SK-N-MC (cell line): ENCODE data around the gene ISLR2.
"Not testable (repeated sequence)": the region's sequence is repeated elsewhere in the genome, so short reads cannot be mapped to it uniquely, and the experiment has no call there.

Experiments used
- DNase-seq: peaks from one replicate; pipeline ENCODE4 v3.0.0-alpha.2; 2011; ENCODE audit warnings: low read depth, low spot score
- H3K27ac ChIP-seq: fragments of 200-600 bp; sonication (generic); 2 replicates; pipeline ENCODE4 v1.5.1; 2016; ENCODE audit warnings: mixed run types
- H3K36me3 ChIP-seq: fragments of 200-600 bp; sonication (generic); 2 replicates; pipeline ENCODE4 v1.6.1; 2017; ENCODE audit warnings: antibody characterized with exemption, low read length, mixed read lengths; ENCODE audit not compliant: insufficient read depth
- H3K4me3 ChIP-seq: fragments of 200-600 bp; sonication (generic); 2 replicates; pipeline ENCODE4 v1.5.1; 2016
- H3K9ac ChIP-seq: fragments of 200-600 bp; sonication (generic); 2 replicates; pipeline ENCODE4 v1.8.0; 2017; ENCODE audit warnings: mixed run types, mixed read lengths; ENCODE audit not compliant: insufficient read length
- H3K9me3 ChIP-seq: fragments of 200-600 bp; sonication (generic); 2 replicates; pipeline ENCODE4 v1.6.1; 2017; ENCODE audit warnings: low read depth, mild to moderate bottlenecking, antibody characterized with exemption, low read length, moderate library complexity, mixed read lengths
- EZH2 ChIP-seq: fragments of 200-600 bp; sonication (generic); IDR thresholded peaks from one replicate; pipeline ENCODE4 v1.6.1; 2017; ENCODE audit warnings: antibody characterized with exemption
- FOXP2 ChIP-seq: optimal IDR thresholded peaks from 2 replicates; pipeline ENCODE3; 2011; ENCODE audit warnings: mild to moderate bottlenecking, moderate library complexity; ENCODE audit not compliant: insufficient read depth; ENCODE audit errors: extremely low read length, control extremely low read depth
- POLR2AphosphoS5 ChIP-seq: IDR thresholded peaks from 2 replicates; pipeline ENCODE4 v1.6.1; 2012; ENCODE audit warnings: mild to moderate bottlenecking, low read depth, low read length, borderline replicate concordance

Gene ISLR2, protein sequence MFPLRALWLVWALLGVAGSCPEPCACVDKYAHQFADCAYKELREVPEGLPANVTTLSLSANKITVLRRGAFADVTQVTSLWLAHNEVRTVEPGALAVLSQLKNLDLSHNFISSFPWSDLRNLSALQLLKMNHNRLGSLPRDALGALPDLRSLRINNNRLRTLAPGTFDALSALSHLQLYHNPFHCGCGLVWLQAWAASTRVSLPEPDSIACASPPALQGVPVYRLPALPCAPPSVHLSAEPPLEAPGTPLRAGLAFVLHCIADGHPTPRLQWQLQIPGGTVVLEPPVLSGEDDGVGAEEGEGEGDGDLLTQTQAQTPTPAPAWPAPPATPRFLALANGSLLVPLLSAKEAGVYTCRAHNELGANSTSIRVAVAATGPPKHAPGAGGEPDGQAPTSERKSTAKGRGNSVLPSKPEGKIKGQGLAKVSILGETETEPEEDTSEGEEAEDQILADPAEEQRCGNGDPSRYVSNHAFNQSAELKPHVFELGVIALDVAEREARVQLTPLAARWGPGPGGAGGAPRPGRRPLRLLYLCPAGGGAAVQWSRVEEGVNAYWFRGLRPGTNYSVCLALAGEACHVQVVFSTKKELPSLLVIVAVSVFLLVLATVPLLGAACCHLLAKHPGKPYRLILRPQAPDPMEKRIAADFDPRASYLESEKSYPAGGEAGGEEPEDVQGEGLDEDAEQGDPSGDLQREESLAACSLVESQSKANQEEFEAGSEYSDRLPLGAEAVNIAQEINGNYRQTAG

DNA sequence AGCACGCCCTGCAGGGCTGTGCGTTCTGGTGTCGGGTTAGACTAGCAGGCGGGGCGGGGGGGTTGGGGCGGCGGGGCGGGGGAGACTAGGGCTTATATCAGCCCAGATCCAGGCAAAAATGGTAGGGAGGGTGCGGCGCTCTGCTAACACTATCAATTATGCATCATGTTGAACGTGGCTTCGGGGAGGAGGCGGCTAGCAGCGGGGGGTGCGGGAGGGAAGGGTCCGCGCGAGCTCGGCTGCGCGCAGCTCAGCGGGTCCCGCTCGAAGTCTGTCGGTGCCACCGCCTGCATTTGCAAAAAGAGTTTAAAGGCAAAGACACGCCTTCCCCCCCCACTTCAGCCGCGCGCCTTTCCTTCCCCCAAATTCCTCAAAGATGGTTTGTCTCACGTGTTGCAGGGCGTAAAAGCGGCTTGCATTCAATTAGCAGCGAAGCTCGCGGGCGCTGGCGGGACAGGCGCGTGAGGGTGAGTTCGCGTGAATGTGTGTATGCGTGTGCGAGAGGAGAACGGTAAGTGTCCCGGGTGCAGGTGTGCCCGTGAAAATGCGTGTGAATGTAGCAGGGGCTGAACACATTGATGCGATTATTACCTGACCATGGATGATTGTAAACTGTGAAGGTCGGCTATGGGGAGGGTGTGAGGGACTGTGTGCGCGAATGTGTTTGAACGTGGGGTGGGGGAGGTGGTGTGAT lies at the start of gene ISLR2:
Gene ISLR2 (plus strand): TSS at position 432 of the 694 bp plus-strand sequence. CDS start 2,169 bp downstream, outside the sequence.
- TF ChIP-seq EZH2 (no peak), POLR2AphosphoS5 (no peak), FOXP2 (no peak)
- no peaks in the 10 kb centered on the region for H3K36me3 ChIP-seq
- DNase-seq, result no peak
- no peaks in the 10 kb centered on the region for H3K9me3 ChIP-seq
- H3K27ac ChIP-seq, result no peak within 1 kb of the TSS
- no peak within 1 kb of the TSS for H3K9ac ChIP-seq
- H3K4me3 ChIP-seq, result peak within 1 kb of the TSS; percentile 63

DNA sequence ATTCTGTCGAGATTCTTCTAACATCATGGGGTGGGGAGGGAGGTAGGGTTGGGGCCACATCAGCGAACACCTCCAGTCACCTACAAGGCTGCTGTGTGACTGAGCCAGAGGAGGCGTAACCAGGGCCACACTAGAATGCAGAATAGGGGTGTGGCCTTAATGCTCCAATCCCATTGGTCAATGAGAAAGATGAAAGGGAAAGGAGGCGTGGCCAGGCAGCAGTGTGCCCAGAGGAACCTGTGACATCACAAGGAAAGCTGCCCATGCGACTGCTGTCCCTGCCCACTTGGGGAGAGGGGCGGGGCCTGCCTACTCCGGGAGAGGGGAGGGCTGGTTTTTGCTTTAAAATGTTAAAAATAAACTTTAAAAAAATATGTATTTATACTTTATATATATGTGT lies 47.9 kb upstream of the ISLR2 start, which contains the start of gene GOLGA6A:
Gene GOLGA6A (minus strand): TSS at position 101 of the 400 bp plus-strand sequence. CDS start 41 bp downstream, at position 60.
- not testable (repeated sequence) for H3K9me3 ChIP-seq, H3K9ac ChIP-seq, H3K36me3 ChIP-seq, H3K4me3 ChIP-seq, H3K27ac ChIP-seq, DNase-seq

DNA sequence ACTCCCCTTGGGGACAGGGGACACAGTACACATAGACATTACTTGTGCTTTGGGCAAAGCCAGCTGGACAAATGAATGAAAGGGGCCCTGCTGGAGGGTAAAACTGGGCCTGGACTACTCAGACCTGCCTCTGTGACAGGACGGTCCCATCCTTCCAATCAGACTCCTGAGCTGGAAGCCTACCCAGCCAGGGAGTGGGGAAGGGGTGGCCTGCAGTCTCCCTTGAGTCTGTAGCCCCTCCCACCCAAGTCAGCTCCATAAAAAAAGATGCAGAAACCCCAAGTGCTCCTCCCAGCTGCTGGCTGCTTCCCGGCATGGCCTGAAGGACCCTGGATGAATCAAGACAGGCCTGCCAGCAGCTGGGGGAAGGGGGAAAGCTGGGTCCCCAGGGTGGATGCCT lies 35.8 kb upstream of the ISLR2 start:
- H3K9me3 ChIP-seq, H3K4me3 ChIP-seq, DNase-seq, H3K9ac ChIP-seq, H3K27ac ChIP-seq, H3K36me3 ChIP-seq: not testable (repeated sequence)

DNA sequence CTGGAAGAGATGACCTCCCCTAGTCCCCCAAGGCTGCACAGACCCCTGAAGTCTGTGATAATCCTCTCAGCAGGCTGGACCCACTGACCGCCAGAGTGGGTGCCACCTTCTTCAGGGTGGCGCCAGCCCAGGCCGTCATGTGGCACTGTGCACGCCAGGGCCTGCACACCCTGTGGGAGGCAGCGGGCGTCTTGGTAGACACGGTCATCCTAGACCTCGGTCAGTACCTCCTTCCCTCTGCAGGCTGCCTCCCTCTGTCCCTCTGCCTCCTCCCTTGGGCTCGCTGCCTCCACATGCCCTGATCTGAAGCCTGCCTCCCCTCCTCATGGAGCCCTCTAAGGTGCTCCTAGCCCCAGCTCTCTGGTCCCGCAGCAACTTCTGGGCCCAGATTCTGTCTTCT lies 34.8 kb upstream of the ISLR2 start:
- DNase-seq, H3K9me3 ChIP-seq, H3K9ac ChIP-seq, H3K36me3 ChIP-seq, H3K27ac ChIP-seq, H3K4me3 ChIP-seq: not testable (repeated sequence)

DNA sequence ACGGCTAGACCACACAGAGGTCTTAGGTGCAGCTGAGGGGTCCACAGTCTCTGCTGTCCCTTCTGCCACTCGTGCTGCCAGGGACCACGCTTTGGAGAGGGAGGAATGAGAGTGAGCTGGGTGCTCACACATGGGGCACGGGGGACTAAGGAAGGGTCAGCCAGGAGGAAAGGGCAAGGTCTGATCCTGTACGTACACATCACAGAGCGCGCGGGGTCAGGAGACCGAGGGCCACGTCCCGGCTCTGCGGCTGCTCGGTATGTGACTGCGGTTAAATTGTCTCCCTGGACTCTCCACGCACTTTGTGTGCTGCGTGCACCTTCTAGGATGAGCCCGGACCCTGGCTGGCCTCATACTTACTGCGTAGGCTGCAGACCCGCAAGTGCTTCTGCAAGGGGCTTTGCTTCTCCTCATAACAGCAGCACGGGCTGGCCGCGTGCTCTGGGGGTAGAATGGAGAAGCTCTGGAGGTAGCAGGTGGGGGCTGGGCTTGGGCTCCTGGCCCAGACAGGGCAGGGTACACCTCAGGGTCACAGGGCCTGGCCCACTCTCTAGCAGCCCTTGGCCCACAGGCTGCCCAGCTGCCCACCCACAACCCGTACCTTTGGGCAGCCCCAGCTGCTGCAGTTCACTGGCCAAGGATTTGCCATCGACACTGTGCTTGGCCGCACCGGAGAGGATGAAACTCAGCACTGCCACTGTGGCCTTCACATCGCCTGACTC lies 33.5 kb upstream of the ISLR2 start:
- H3K9me3 ChIP-seq, DNase-seq, H3K9ac ChIP-seq, H3K36me3 ChIP-seq, H3K27ac ChIP-seq, H3K4me3 ChIP-seq: not testable (repeated sequence)

DNA sequence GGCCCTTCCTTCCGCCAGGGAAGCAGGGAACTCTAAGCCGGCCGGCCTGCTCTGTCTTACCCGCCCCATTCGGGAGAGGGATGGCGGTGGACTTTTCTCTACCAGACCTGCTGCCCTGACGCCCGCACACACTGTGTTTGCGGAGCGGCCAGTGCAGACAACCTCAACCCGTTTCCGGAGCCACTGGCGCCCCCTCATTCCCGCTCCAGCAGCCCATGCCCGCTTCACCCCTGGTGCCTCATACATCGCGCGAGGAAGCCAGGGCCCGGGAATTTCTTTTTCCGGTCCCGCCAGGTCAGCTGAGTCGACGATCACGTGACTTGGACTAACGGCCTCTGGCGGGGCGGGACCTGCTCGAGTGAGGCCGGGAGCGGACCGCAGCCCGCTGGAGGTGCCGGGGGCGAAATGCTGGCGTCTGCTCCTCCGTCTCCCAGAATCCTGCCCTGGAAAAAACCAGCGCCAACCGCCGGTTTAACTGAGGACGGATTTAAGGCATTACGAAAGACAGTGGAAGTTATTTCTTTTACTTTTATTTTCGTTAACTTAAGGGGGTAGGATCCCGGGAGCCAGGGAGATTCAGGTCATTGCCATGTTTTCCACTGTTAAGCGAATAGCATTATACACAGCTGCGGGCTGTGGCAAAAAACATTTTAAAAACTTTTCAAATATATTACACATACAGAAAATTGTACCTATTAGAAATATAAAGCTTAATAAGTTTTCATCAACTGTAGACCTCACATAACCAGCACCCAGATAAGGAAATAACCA lies 30.2 kb upstream of the ISLR2 start:
- DNase-seq, H3K9me3 ChIP-seq, H3K27ac ChIP-seq, H3K4me3 ChIP-seq, H3K36me3 ChIP-seq, H3K9ac ChIP-seq: not testable (repeated sequence)

DNA sequence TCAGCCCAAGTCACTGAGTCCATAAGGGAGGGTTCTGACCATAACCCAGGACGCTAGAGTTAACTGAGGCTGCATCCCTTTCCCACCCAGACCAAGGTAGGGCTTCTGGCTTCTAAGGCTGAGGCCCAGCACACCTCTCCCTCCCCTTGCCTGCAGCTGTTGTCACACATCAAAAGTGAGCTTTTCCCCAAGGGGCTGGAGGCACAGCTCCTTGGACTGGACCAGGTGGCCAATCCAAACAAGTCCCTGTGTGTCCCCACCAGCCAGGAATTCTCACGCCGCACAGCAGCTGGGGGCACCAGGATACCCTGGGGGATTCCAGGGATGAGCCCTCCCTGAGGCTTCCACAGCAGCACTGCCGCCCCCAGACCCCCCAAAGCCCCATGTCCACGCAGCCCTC lies 22.3 kb upstream of the ISLR2 start:
- Histone ChIP-seq H3K9ac (no peak overlapping the region), H3K36me3 (no peaks in the 10 kb centered on the region), H3K27ac (no peak overlapping the region), H3K9me3 (no peaks in the 10 kb centered on the region), H3K4me3 (no peak overlapping the region)
- no peak for DNase-seq
- TF ChIP-seq POLR2AphosphoS5, result no peak
- TF ChIP-seq EZH2, result no peak
- TF ChIP-seq FOXP2, result no peak

DNA sequence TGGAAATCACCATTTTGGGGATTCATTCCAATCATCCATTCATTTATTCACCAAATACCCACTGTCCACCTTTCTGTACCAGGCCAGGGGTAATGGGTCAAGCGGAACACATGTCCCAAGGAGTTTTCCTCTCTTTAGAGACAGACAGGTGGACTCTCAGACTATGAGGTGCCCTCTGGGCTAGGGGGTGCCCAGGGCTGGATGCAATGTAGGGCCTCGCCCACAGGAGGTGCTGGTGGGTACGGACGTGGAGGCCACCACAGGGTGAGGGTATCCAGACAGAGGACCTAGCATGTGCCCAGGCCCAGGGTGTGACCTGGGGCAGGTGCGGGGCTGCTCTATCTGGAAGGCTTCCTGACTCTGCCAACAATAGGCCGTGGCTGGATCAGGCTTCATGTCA lies 21.8 kb upstream of the ISLR2 start:
- not testable (repeated sequence) for H3K36me3 ChIP-seq, H3K9me3 ChIP-seq, H3K27ac ChIP-seq, H3K4me3 ChIP-seq, H3K9ac ChIP-seq, DNase-seq
